Activated T-cell treated with anti-CD3 and anti-CD28 coated beads, Interleukin-2, amount 50 U/mL, for 72 hours (primary cell): Measurements from ENCODE around the gene TXLNG. TPM values are rescaled to one million over a fixed set of nuclear protein-coding genes. Genes with fewer than 3 reads are reported as not detected.

Experiments used
- ATAC-seq, 2 donors: fragments of 150-1000 bp; cut with Tn5 transposase; replicated peaks in 1 of 2; 2 replicates each; pipeline ENCODE4 v1.10.0; 2021; ENCODE audit warnings: moderate library complexity in 2 of 2, mild to moderate bottlenecking in 1 of 2
- DNase-seq, 2 donors: peaks; one replicate each; pipeline ENCODE4 v3.0.0; 2021 to 2022; ENCODE audit warnings: mixed read lengths in 1 of 2
- H3K27ac Mint-ChIP-seq: one replicate; pipeline ENCODE4 v1.8.0; 2022; ENCODE audit warnings: mild to moderate bottlenecking, moderate library complexity, mixed read lengths
- H3K27me3 Mint-ChIP-seq: one replicate; pipeline ENCODE4 v1.8.0; 2022; ENCODE audit warnings: low read depth, mixed read lengths
- H3K36me3 Mint-ChIP-seq, 2 donors: one replicate each; pipeline ENCODE4 v1.8.0; 2022; ENCODE audit warnings: mixed read lengths in 2 of 2, mild to moderate bottlenecking in 1 of 2; ENCODE audit not compliant: insufficient read depth in 2 of 2
- H3K4me1 Mint-ChIP-seq: one replicate; pipeline ENCODE4 v1.8.0; 2022; ENCODE audit warnings: low read depth, mixed read lengths
- H3K4me3 Mint-ChIP-seq, 2 donors: one replicate each; pipeline ENCODE4 v1.8.0; 2022; ENCODE audit warnings: mild to moderate bottlenecking in 2 of 2, mixed read lengths in 2 of 2, moderate library complexity in 2 of 2
- H3K9me3 Mint-ChIP-seq, 2 donors: one replicate each; pipeline ENCODE4 v1.8.0; 2022; ENCODE audit warnings: mixed read lengths in 2 of 2
- total RNA-seq, 2 donors: library from RNA; stranded (reverse); gene quantifications; one replicate each; pipeline ENCODE4 v1.2.3, GENCODE V29; 2022

Gene TXLNG
- total RNA-seq, 2 donors from 2014 or later, result 15.3 to 24.6 TPM

DNA sequence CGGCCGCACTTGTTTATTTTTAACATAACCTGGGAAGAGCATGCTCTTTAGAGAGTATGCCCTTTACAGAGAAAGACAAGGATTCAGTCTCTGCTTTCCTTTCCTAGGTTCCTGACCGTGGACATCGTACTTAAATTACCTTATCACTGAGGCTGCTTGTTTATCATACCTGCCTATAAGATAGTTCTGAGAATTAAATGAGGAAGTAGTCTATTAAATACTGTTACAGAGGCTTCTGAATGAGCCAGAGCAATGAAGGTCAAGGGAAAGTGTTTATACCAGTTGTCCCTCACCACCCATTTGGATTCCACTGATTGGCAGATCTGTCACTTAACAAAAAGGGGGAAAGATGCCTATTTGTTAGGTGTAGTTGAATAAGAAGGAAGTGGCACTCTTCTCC lies 10.0 kb downstream of the TXLNG start:
- ATAC-seq, result no peak

GRCh38 chrX:16797358-16797757 lies 11.1 kb downstream of the TXLNG start:
- Mint-ChIP-seq H3K9me3 (peaks cover 0 to 1% of the 10 kb centered on the region in 2 donors), H3K4me1 (peaks cover 4% of the 10 kb centered on the region), H3K4me3 (no peak overlapping the region), H3K27ac (peak overlapping the region; percentile 76), H3K36me3 (peaks cover 1 to 19% of the 10 kb centered on the region in 2 donors), H3K27me3 (no peaks in the 10 kb centered on the region)
- ATAC-seq (no peak), DNase-seq (no peak)

More for the DNA sequence above, 10.0 kb downstream of the TXLNG start:
- Mint-ChIP-seq H3K9me3 (peaks cover 0 to 1% of the 10 kb centered on the region in 2 donors), H3K4me1 (peaks cover 4% of the 10 kb centered on the region), H3K4me3 (no peak overlapping the region), H3K27me3 (no peaks in the 10 kb centered on the region), H3K27ac (no peak overlapping the region), H3K36me3 (peaks cover 1 to 18% of the 10 kb centered on the region in 2 donors)
- no peak for DNase-seq

DNA sequence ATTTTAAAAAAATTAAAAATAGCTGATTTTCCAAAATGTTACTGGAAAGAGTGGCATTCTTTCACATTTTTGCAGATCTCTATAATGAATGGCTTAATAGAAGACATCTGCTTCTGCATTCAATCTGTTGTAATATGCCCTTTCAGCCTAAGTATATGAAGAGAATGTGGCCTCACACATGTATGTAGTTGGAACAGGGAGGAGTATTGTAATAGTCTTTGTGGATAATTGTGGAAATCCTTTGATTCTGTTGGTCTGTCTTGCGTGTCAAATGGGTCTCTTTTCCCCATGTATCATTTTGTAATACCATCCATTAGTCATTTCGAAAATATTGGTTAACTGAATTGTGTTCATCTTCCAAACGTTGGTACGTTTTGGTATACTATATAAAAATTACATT lies 11.6 kb downstream of the TXLNG start:
- Mint-ChIP-seq H3K27ac (no peak overlapping the region), H3K4me1 (peaks cover 4% of the 10 kb centered on the region), H3K9me3 (peaks cover 0 to 1% of the 10 kb centered on the region in 2 donors), H3K27me3 (no peaks in the 10 kb centered on the region), H3K4me3 (no peak overlapping the region), H3K36me3 (peaks cover 1 to 20% of the 10 kb centered on the region in 2 donors)
- no peak for ATAC-seq
- DNase-seq, result no peak

GRCh38 chrX:16804923-16805464 lies 18.7 kb downstream of the TXLNG start:
- no peak for DNase-seq
- Mint-ChIP-seq H3K27me3 (no peaks in the 10 kb centered on the region), H3K36me3 (peaks cover 0 to 4% of the 10 kb centered on the region in 2 donors), H3K27ac (no peak overlapping the region), H3K4me3 (no peak overlapping the region), H3K4me1 (peaks cover 17% of the 10 kb centered on the region), H3K9me3 (no peaks in the 10 kb centered on the region)
- ATAC-seq, result no peak

GRCh38 chrX:16807548-16807947 lies 21.3 kb downstream of the TXLNG start:
- peaks cover 17% of the 10 kb centered on the region for H3K4me1 Mint-ChIP-seq
- peak overlapping the region; percentile 46 for H3K27ac Mint-ChIP-seq
- ATAC-seq, result no peak
- no peak for DNase-seq
- H3K9me3 Mint-ChIP-seq, result no peaks in the 10 kb centered on the region
- peaks cover 0 to 7% of the 10 kb centered on the region in 2 donors for H3K36me3 Mint-ChIP-seq
- H3K27me3 Mint-ChIP-seq, result no peaks in the 10 kb centered on the region
- H3K4me3 Mint-ChIP-seq, result no peak overlapping the region

- DNase-seq (no peak), ATAC-seq (no peak)
- Mint-ChIP-seq H3K27me3 (no peaks in the 10 kb centered on the region), H3K4me3 (no peak overlapping the region), H3K4me1 (peaks cover 17% of the 10 kb centered on the region), H3K9me3 (no peaks in the 10 kb centered on the region), H3K36me3 (peaks cover 0 to 11% of the 10 kb centered on the region in 2 donors), H3K27ac (peak overlapping the region; percentile 42)
These were observed 21.8 kb downstream of the TXLNG start for GRCh38 chrX:16807976-16808542.

GRCh38 chrX:16814597-16814996 lies 28.3 kb downstream of the TXLNG start:
- H3K36me3 Mint-ChIP-seq, result peaks cover 0 to 16% of the 10 kb centered on the region in 2 donors
- H3K27ac Mint-ChIP-seq, result no peak overlapping the region
- peaks cover 8% of the 10 kb centered on the region for H3K4me1 Mint-ChIP-seq
- DNase-seq (no peak), ATAC-seq (no peak)
- no peak overlapping the region for H3K4me3 Mint-ChIP-seq
- H3K27me3 Mint-ChIP-seq, result no peaks in the 10 kb centered on the region
- H3K9me3 Mint-ChIP-seq, result no peaks in the 10 kb centered on the region

DNA sequence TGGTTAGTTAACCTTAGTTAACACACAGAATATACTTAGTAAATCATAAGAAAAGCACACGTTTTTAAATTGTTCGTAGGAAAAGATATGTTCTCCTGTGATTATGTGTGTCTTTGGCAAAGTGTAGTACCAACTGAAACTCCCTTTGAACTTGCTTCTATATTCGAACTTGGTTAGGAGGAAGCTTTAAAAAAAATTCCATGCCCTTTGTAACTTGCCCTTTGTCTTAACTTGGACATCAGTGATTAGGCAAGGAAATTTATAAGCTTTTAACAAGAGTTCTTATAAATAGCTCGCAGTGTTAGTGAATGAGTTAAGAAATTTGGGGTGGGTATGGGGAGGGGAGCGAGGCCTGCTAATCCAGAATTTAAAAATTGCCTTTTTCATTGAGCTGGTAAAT lies 33.4 kb downstream of the TXLNG start:
- no peaks in the 10 kb centered on the region for H3K9me3 Mint-ChIP-seq
- no peak overlapping the region for H3K4me3 Mint-ChIP-seq
- peaks cover 0 to 25% of the 10 kb centered on the region in 2 donors for H3K36me3 Mint-ChIP-seq
- ATAC-seq (no peak), DNase-seq (no peak)
- no peaks in the 10 kb centered on the region for H3K27me3 Mint-ChIP-seq
- peaks cover 29% of the 10 kb centered on the region for H3K4me1 Mint-ChIP-seq
- H3K27ac Mint-ChIP-seq, result no peak overlapping the region

DNA sequence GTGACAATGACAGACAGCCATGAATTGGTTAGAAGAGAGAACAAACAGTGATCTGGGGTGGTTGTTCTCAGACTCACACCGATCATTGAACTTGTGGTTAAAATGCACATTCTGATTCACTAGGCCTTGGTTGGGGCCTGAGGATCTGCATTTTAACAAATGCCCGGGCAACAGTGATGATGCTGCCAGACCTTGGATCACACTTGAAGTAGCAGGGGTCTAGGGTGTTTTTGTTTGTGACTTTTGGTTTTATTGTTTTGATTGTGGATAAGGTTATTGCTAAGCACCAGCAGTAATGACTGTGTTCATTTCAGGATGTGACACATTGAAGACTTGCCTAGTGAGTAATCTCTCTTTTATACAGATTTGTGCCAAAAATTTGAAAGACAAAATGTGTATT lies 36.5 kb downstream of the TXLNG start:
- DNase-seq (peak; percentile 42 to 59), ATAC-seq (peak; percentile 88 to 89)
- H3K9me3 Mint-ChIP-seq, result no peaks in the 10 kb centered on the region
- H3K27ac Mint-ChIP-seq, result peak overlapping the region; percentile 95
- peaks cover 2 to 25% of the 10 kb centered on the region in 2 donors for H3K36me3 Mint-ChIP-seq
- H3K27me3 Mint-ChIP-seq, result no peaks in the 10 kb centered on the region
- H3K4me3 Mint-ChIP-seq, result peak overlapping the region; percentile 2 to 72
- H3K4me1 Mint-ChIP-seq, result peaks cover 40% of the 10 kb centered on the region

DNA sequence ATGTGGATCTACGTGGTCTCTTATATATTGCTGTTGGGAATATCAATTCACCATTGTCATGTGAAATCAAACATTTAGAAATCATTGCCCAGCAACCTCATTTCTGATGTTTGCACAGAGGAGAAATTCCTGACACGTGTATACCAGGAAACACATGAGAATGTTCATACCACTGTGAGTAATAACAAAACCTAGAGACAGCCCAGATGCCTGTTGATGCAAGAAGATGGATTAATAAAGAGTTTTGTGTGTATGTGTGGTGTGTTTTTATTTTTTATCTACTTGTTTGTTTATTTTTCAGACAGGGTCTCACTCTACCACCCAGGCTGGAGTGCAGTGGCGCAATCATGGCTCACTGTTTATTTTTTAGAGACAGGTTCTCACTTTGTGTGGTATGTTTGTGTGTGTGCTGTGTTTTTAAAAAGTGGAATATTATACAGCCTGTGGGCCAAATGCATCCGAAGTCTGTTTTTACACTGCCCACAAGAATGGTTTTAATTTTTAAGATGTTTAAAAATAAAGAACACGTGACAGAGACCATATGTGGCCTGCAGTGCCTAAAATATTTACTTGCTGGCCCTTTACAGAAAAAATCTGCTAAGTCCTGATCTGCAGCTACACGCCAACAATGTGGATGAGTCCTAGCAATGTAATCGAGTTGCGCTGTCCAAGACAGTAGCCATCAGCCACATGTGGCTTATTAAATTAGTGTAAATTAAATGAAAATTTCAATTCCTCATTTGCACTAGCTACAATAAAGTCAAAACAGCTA lies 39.2 kb downstream of the TXLNG start:
- H3K27me3 Mint-ChIP-seq, result no peaks in the 10 kb centered on the region
- no peaks in the 10 kb centered on the region for H3K9me3 Mint-ChIP-seq
- no peak for DNase-seq
- peaks cover 2 to 25% of the 10 kb centered on the region in 2 donors for H3K36me3 Mint-ChIP-seq
- peak overlapping the region; percentile 84 for H3K27ac Mint-ChIP-seq
- H3K4me3 Mint-ChIP-seq, result peak overlapping the region in 1 of 2 donors; percentile 12
- no peak for ATAC-seq
- H3K4me1 Mint-ChIP-seq, result peaks cover 38% of the 10 kb centered on the region

GRCh38 chrX:16826207-16826606 lies 39.9 kb downstream of the TXLNG start:
- Mint-ChIP-seq H3K9me3 (no peaks in the 10 kb centered on the region), H3K36me3 (peaks cover 2 to 21% of the 10 kb centered on the region in 2 donors), H3K4me1 (peaks cover 38% of the 10 kb centered on the region), H3K27me3 (no peaks in the 10 kb centered on the region), H3K4me3 (peak overlapping the region in 1 of 2 donors; percentile 18), H3K27ac (peak overlapping the region; percentile 70)
- ATAC-seq (peak; percentile 26 to 46), DNase-seq (no peak)

- no peak for ATAC-seq
- Mint-ChIP-seq H3K27ac (peak overlapping the region; percentile 50), H3K9me3 (no peaks in the 10 kb centered on the region), H3K36me3 (peaks cover 2 to 22% of the 10 kb centered on the region in 2 donors), H3K4me3 (no peak overlapping the region), H3K27me3 (no peaks in the 10 kb centered on the region), H3K4me1 (peaks cover 35% of the 10 kb centered on the region)
- no peak for DNase-seq
These were observed 41.0 kb downstream of the TXLNG start for GRCh38 chrX:16827225-16827624.

DNA sequence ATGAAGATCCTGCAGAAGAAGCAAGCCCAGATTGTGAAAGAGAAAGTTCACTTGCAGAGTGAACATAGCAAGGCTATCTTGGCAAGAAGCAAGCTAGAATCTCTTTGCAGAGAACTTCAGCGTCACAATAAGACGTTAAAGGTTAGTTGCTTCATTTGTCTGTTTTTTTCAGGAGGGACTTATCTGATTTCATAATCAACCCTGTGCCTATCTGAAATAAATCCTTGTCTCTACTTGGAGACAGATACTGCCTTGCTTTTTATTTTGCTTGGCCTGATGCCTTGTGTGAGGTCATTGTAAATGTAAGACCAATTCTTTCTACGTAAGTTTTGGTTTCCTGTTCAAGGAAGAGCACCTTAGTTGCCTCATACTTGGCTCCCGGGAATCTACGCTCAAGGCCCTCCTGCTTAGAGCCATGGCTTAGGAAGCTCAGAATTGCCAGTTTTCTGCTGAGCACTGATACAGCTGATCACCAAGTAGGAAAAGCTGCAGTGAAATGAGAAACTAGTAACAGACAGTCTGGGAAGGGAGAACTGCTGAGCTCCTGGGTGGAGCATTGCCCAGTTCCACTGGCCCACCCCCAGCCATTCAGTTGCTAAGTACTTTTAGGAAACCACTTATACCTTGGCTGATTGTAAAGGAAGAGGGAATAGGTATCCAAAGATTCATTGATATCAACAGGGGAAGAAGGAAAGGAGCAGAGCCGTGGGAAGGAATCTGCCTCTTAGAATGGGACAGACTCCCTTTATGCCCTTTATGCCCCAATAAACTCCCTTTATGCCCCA lies 42.0 kb downstream of the TXLNG start:
- Mint-ChIP-seq H3K36me3 (peaks cover 2 to 20% of the 10 kb centered on the region in 2 donors), H3K4me3 (no peak overlapping the region), H3K4me1 (peaks cover 25% of the 10 kb centered on the region), H3K27ac (no peak overlapping the region), H3K9me3 (no peaks in the 10 kb centered on the region), H3K27me3 (no peaks in the 10 kb centered on the region)
- no peak for ATAC-seq
- DNase-seq, result no peak
